Measurements from ENCODE around the gene C8G.

GRCh38 chr9:136921718-136922117 lies 23.3 kb upstream of the C8G start:
- TF ChIP-seq POLR2A (IDR thresholded peaks at IDR 0.05; ENCODE audit: low read depth, low read length): no peak
- TF ChIP-seq SMC3 (IDR thresholded peaks at IDR 0.05; ENCODE audit: low read depth, low read length): no peak
- no peak for TF ChIP-seq CTCF (conservative IDR thresholded peaks at IDR 0.05; ENCODE audit: low read depth, low read length)
- TF ChIP-seq USF2 (IDR thresholded peaks at IDR 0.05; ENCODE audit: low read depth, low read length): no peak
- no peak for TF ChIP-seq CHD1 (IDR thresholded peaks at IDR 0.05; ENCODE audit: low read depth, low read length)
- no peak for TF ChIP-seq RFX5 (IDR thresholded peaks at IDR 0.05; ENCODE audit: low read depth, low read length)
- TF ChIP-seq RAD21 (IDR thresholded peaks at IDR 0.05; ENCODE audit: low read length): no peak

All from IMR-90 (cell line).